GM23248 (cell line): ENCODE measurements around the gene USP32. TPM values are rescaled to one million over a fixed set of nuclear protein-coding genes. Genes with fewer than 3 reads are reported as not detected.
"Not testable (repeated sequence)": the region's sequence is repeated elsewhere in the genome, so short reads cannot be mapped to it uniquely, and the experiment has no call there.

ENCODE experiments used
- DNase-seq: peaks from one replicate; pipeline ENCODE4 v3.0.0-alpha.2; 2015
- H2AFZ ChIP-seq: fragments of 200-600 bp; sonication (generic); 2 replicates; pipeline ENCODE4 v1.6.1; 2016; ENCODE audit warnings: antibody characterized with exemption
- H3F3A ChIP-seq: fragments of 200-600 bp; sonication (generic); 2 replicates; pipeline ENCODE4 v1.6.1; 2016; ENCODE audit warnings: mild to moderate bottlenecking, antibody characterized with exemption, mixed run types; ENCODE audit not compliant: insufficient read depth
- H3K27ac ChIP-seq: fragments of 200-600 bp; sonication (generic); 2 replicates; pipeline ENCODE4 v1.5.1; 2016; ENCODE audit warnings: mild to moderate bottlenecking
- H3K27me3 ChIP-seq: fragments of 200-600 bp; sonication (generic); replicated peaks from 2 replicates; pipeline ENCODE4 v1.6.1; 2016; ENCODE audit warnings: mild to moderate bottlenecking; ENCODE audit not compliant: insufficient read depth
- H3K36me3 ChIP-seq: fragments of 200-600 bp; sonication (generic); 2 replicates; pipeline ENCODE4 v1.6.1; 2016; ENCODE audit warnings: low read depth, mild to moderate bottlenecking
- H3K4me1 ChIP-seq: fragments of 200-600 bp; sonication (generic); 2 replicates; pipeline ENCODE4 v1.6.1; 2016; ENCODE audit warnings: mild to moderate bottlenecking; ENCODE audit not compliant: insufficient read depth
- H3K4me2 ChIP-seq: fragments of 200-600 bp; sonication (generic); one replicate; pipeline ENCODE4 v1.6.1; 2016; ENCODE audit warnings: mild to moderate bottlenecking; ENCODE audit not compliant: unreplicated experiment
- H3K4me3 ChIP-seq: fragments of 200-600 bp; sonication (generic); 2 replicates; pipeline ENCODE4 v1.5.1; 2016; ENCODE audit warnings: mild to moderate bottlenecking
- H3K79me2 ChIP-seq: fragments of 200-600 bp; sonication (generic); 2 replicates; pipeline ENCODE4 v1.6.1; 2016; ENCODE audit warnings: mild to moderate bottlenecking; ENCODE audit not compliant: insufficient read depth
- H3K9ac ChIP-seq: fragments of 200-600 bp; sonication (generic); 2 replicates; pipeline ENCODE4 v1.6.1; 2016; ENCODE audit warnings: mild to moderate bottlenecking
- H3K9me2 ChIP-seq: fragments of 200-600 bp; sonication (generic); 2 replicates; pipeline ENCODE4 v1.6.1; 2016; ENCODE audit warnings: mixed run types, mild to moderate bottlenecking, moderate library complexity; ENCODE audit not compliant: insufficient read depth
- H3K9me3 ChIP-seq: fragments of 200-600 bp; sonication (generic); one replicate; pipeline ENCODE4 v1.6.1; 2017; ENCODE audit warnings: low read depth
- H4K20me1 ChIP-seq: fragments of 200-600 bp; sonication (generic); 2 replicates; pipeline ENCODE4 v1.6.0; 2016; ENCODE audit not compliant: insufficient read depth
- EZH2 ChIP-seq: fragments of 200-600 bp; sonication (generic); IDR thresholded peaks from 2 replicates; pipeline ENCODE4 v1.6.1; 2018; ENCODE audit warnings: antibody characterized with exemption, mild to moderate bottlenecking; ENCODE audit not compliant: insufficient read depth, poor library complexity, severe bottlenecking
- EZH2phosphoT487 ChIP-seq: fragments of 200-600 bp; sonication (generic); IDR thresholded peaks from 2 replicates; pipeline ENCODE4 v1.6.1; 2018; ENCODE audit warnings: antibody characterized with exemption, moderate library complexity, mild to moderate bottlenecking, low read depth; ENCODE audit not compliant: insufficient read depth
- WGBS, 2 experiments: methylation state at CpG; one replicate each; pipeline ENCODE4 v1.1.6; 2015 to 2017; ENCODE audit warnings: low lambda C conversion rate in 2 of 2, low coverage in 1 of 2; ENCODE audit errors: missing lambda C conversion rate in 2 of 2; 5-methylcytosine and 5-hydroxymethylcytosine counted together
- in situ Hi-C: fragments of 300-500 bp; cut with MboI; formaldehyde crosslinking; loops from 2 replicates; pipeline ENCODE4 v1.15.0; 2020
- polyA plus RNA-seq: library from polyadenylated mRNA; unstranded; fragments of >200 nt; fragmentation: Nextera tagmentation; extraction: Ambion mirVana; gene quantifications from 2 replicates; pipeline ENCODE4 v1.2.1, GENCODE V29; 2016
- total RNA-seq: library from RNA; depleted of rRNA; stranded (reverse); fragments of >200 nt; shearing (Covaris generic); gene quantifications from 2 replicates; pipeline ENCODE4 v1.2.3, GENCODE V29; 2014

The USP32 gene
- total and polyA plus RNA-seq, 2 experiments from 2014 or later = 14.0 to 33.9 TPM

GRCh38 chr17:60224064-60224463 is 167.9 kb downstream of the USP32 start:
- Histone ChIP-seq H3K79me2 (no peaks in the 10 kb centered on the region), H3K4me3 (no peak overlapping the region), H3K9me3 (no peaks in the 10 kb centered on the region), H3K9me2 (no peaks in the 10 kb centered on the region), H4K20me1 (no peaks in the 10 kb centered on the region), H3K4me2 (no peak overlapping the region), H3K4me1 (no peaks in the 10 kb centered on the region), H2AFZ (no peak overlapping the region), H3K9ac (no peak overlapping the region), H3K27me3 (no peaks in the 10 kb centered on the region), H3K36me3 (peaks cover 43% of the 10 kb centered on the region), H3F3A (no peaks in the 10 kb centered on the region), H3K27ac (no peak overlapping the region)
- WGBS, 2 experiments = 69 to 88% methylated on average over 1 of the region's 1 CpG
- TF ChIP-seq EZH2 (no peak), EZH2phosphoT487 (no peak)
- in situ Hi-C loops = no loop called here
- DNase-seq = peak; percentile 4

GRCh38 chr17:60223456-60223855 is 168.5 kb downstream of the USP32 start:
- WGBS, 2 experiments = 6 to 21% methylated on average over 1 of the region's 1 CpG
- Histone ChIP-seq H4K20me1 (no peaks in the 10 kb centered on the region), H3F3A (no peaks in the 10 kb centered on the region), H3K9ac (no peak overlapping the region), H3K36me3 (peaks cover 49% of the 10 kb centered on the region), H3K4me1 (no peaks in the 10 kb centered on the region), H3K27ac (no peak overlapping the region), H3K9me2 (no peaks in the 10 kb centered on the region), H3K27me3 (no peaks in the 10 kb centered on the region), H3K4me2 (no peak overlapping the region), H3K4me3 (no peak overlapping the region), H3K9me3 (no peaks in the 10 kb centered on the region), H3K79me2 (no peaks in the 10 kb centered on the region), H2AFZ (no peak overlapping the region)
- TF ChIP-seq EZH2phosphoT487 = no peak
- TF ChIP-seq EZH2 = no peak
- DNase-seq = no peak
- in situ Hi-C loops = no loop called here

- DNase-seq, H3K27ac ChIP-seq, H3K4me3 ChIP-seq, H3F3A ChIP-seq, H3K9me3 ChIP-seq, H3K9ac ChIP-seq, H3K27me3 ChIP-seq, in situ Hi-C loops, H4K20me1 ChIP-seq, H2AFZ ChIP-seq, H3K4me1 ChIP-seq, H3K9me2 ChIP-seq, H3K79me2 ChIP-seq, H3K4me2 ChIP-seq: not testable (repeated sequence)
- 94 to 100% methylated on average over 2 of the region's 2 CpGs for WGBS, 2 experiments
- H3K36me3 ChIP-seq = peaks cover 36% of the 10 kb centered on the region
Observed at GRCh38 chr17:60218774-60219173, 173.2 kb downstream of the USP32 start.

- H3K79me2 ChIP-seq, H3K9ac ChIP-seq, H3K9me3 ChIP-seq, H3K27ac ChIP-seq, DNase-seq, H3K9me2 ChIP-seq, in situ Hi-C loops, H2AFZ ChIP-seq, H3K4me3 ChIP-seq, H3K27me3 ChIP-seq, H4K20me1 ChIP-seq, H3K4me2 ChIP-seq: not testable (repeated sequence)
- peaks cover 11% of the 10 kb centered on the region; the same call in 1 of the 2 replicates for H3K36me3 ChIP-seq
- WGBS, 2 experiments = 50% methylated on average over 2 of the region's 2 CpGs; no CpG with 5 or more reads in 1 of the 2 experiments
- peaks cover 18% of the 10 kb centered on the region for H3K4me1 ChIP-seq
- peaks cover 16% of the 10 kb centered on the region; the same call in 1 of the 2 replicates for H3F3A ChIP-seq
Observed at GRCh38 chr17:60215895-60216294, 176.0 kb downstream of the USP32 start.

- H3K4me1 ChIP-seq = peaks cover 18% of the 10 kb centered on the region
- in situ Hi-C loops, H3K9me2 ChIP-seq, H3K9ac ChIP-seq, H3K79me2 ChIP-seq, H3K4me2 ChIP-seq, H3K4me3 ChIP-seq, H3K27me3 ChIP-seq, H3K27ac ChIP-seq, H4K20me1 ChIP-seq, H3K9me3 ChIP-seq, H2AFZ ChIP-seq: not testable (repeated sequence)
- peaks cover 16% of the 10 kb centered on the region; the same call in 1 of the 2 replicates for H3F3A ChIP-seq
- peak; percentile 2 for DNase-seq
- peaks cover 11% of the 10 kb centered on the region; the same call in 1 of the 2 replicates for H3K36me3 ChIP-seq
Observed at GRCh38 chr17:60211282-60211681, 180.7 kb downstream of the USP32 start.

- Histone ChIP-seq H3K36me3 (peaks cover 11% of the 10 kb centered on the region; the same call in 1 of the 2 replicates), H3K4me1 (peaks cover 13% of the 10 kb centered on the region)
- H3K4me3 ChIP-seq, H3K27ac ChIP-seq, H3K27me3 ChIP-seq, H4K20me1 ChIP-seq, H3F3A ChIP-seq, H3K79me2 ChIP-seq, in situ Hi-C loops, H2AFZ ChIP-seq, H3K9me3 ChIP-seq, DNase-seq, H3K9me2 ChIP-seq, H3K9ac ChIP-seq, H3K4me2 ChIP-seq: not testable (repeated sequence)
- 94 to 98% methylated on average over 1 of the region's 1 CpG for WGBS, 2 experiments
Observed at GRCh38 chr17:60208302-60208701, 183.6 kb downstream of the USP32 start.

GRCh38 chr17:60205782-60206181 is 186.2 kb downstream of the USP32 start:
- H3K9me3 ChIP-seq, H3K9ac ChIP-seq, H3F3A ChIP-seq, H2AFZ ChIP-seq, H3K27me3 ChIP-seq, H3K27ac ChIP-seq, H3K4me3 ChIP-seq, DNase-seq, H3K4me2 ChIP-seq, in situ Hi-C loops, H3K4me1 ChIP-seq, H3K9me2 ChIP-seq, H3K79me2 ChIP-seq, H4K20me1 ChIP-seq: not testable (repeated sequence)
- peaks cover 11% of the 10 kb centered on the region; the same call in 1 of the 2 replicates for H3K36me3 ChIP-seq
